Activated T-helper 2 cell treated with anti-CD3 and anti-CD28 coated beads, Interferon-gamma antibody, Interleukin-2, Interleukin-4, amounts not matched to agents 10 μg/mL and 5 μg/mL and 100 μg/mL, durations not matched to agents 14 hours and 24 hours and 36 hours (primary cell): ENCODE data around the gene RBM38. TPM values are rescaled to one million over a fixed set of nuclear protein-coding genes. Genes with fewer than 3 reads are reported as not detected.
"Not testable (repeated sequence)": the region's sequence is repeated elsewhere in the genome, so short reads cannot be mapped to it uniquely, and the experiment has no call there.

Experiments
- DNase-seq: peaks from one replicate; pipeline ENCODE4 v3.0.0; 2021; ENCODE audit warnings: low spot score
- H3K27ac Mint-ChIP-seq: one replicate; pipeline ENCODE4 v1.8.0; 2021; ENCODE audit warnings: mixed read lengths
- H3K27me3 Mint-ChIP-seq: one replicate; pipeline ENCODE4 v1.8.0; 2021; ENCODE audit warnings: low read depth, mixed read lengths
- H3K36me3 Mint-ChIP-seq: one replicate; pipeline ENCODE4 v1.8.0; 2021; ENCODE audit warnings: low read depth, mixed read lengths
- H3K4me1 Mint-ChIP-seq: one replicate; pipeline ENCODE4 v1.8.0; 2021; ENCODE audit warnings: low read depth, mixed read lengths
- H3K4me3 Mint-ChIP-seq: one replicate; pipeline ENCODE4 v1.8.0; 2021; ENCODE audit warnings: low read depth, mild to moderate bottlenecking, moderate library complexity, mixed read lengths
- H3K9me3 Mint-ChIP-seq: one replicate; pipeline ENCODE4 v1.8.0; 2021; ENCODE audit warnings: mixed read lengths
- intact Hi-C: fragments of 100-400 bp; cut with micrococcal nuclease; formaldehyde crosslinking; loops from one replicate; pipeline ENCODE4 v1.15.1; 2023
- total RNA-seq: library from RNA; stranded (reverse); gene quantifications from 2 replicates; pipeline ENCODE4 v1.2.3, GENCODE V29; 2022

The RBM38 gene
- total RNA-seq, result 88.9 and 89.5 TPM in 2 replicates

GRCh38 chr20:57390604-57391438, at the start of gene RBM38:
Gene RBM38, plus strand, starts transcription at chr20:57391396. Its CDS starts 186 bp downstream, at chr20:57391582.
- DNase-seq, result peak; percentile 74
- Mint-ChIP-seq H3K27me3 (no peaks in the 10 kb centered on the region), H3K9me3 (no peaks in the 10 kb centered on the region), H3K36me3 (peaks cover 36% of the 10 kb centered on the region), H3K27ac (peak within 1 kb of the TSS; percentile 98), H3K4me1 (peaks cover 28% of the 10 kb centered on the region), H3K4me3 (peak within 1 kb of the TSS; percentile 91)
- intact Hi-C loops, result loop anchor here (1.0 to 10.0 kb wide), 6 partner anchors 8 to 1774 kb away; partner anchors contain the start of genes STX16 and ZNF831

GRCh38 chr20:57341663-57342062, 49.5 kb upstream of the RBM38 start:
- intact Hi-C loops, result loop anchor here (10.0 kb wide), 1 partner anchor 787 kb away; no protein-coding TSS in a partner anchor
- no peak for DNase-seq
- no peaks in the 10 kb centered on the region for H3K4me1 Mint-ChIP-seq
- H3K9me3 Mint-ChIP-seq, result no peaks in the 10 kb centered on the region
- no peak overlapping the region for H3K27ac Mint-ChIP-seq
- no peak overlapping the region for H3K4me3 Mint-ChIP-seq
- no peaks in the 10 kb centered on the region for H3K36me3 Mint-ChIP-seq
- H3K27me3 Mint-ChIP-seq, result peaks cover 23% of the 10 kb centered on the region

- Mint-ChIP-seq H3K4me3 (no peak overlapping the region), H3K27ac (no peak overlapping the region), H3K36me3 (no peaks in the 10 kb centered on the region), H3K4me1 (peaks cover 2% of the 10 kb centered on the region), H3K27me3 (peaks cover 26% of the 10 kb centered on the region), H3K9me3 (no peaks in the 10 kb centered on the region)
- DNase-seq, result no peak
- intact Hi-C loops, result loop anchor here (10.0 kb wide), 1 partner anchor 788 kb away; no protein-coding TSS in a partner anchor
Measured at GRCh38 chr20:57342829-57343228, 48.4 kb upstream of the RBM38 start.

DNA sequence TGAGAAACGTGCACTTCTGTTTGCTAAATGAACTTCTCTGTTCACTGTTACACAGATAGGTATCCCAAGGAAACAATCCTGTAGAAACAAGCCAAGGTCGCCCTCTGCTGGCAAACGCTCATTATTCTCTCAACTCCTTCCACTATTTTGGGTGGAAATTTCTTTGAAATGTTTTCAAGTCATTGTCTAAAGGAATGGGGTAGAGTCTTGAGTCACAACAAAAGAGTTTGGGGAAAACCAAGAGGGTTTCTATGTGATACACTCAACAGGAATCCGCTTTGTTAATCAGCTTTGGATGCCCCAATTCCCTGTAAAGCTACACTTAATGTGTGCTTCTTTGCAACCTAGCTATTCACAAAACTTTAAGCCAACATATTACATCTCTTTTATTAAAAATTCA, 44.7 kb upstream of the RBM38 start:
- H3K4me3 Mint-ChIP-seq, result no peak overlapping the region
- peak; percentile 50 for DNase-seq

DNA sequence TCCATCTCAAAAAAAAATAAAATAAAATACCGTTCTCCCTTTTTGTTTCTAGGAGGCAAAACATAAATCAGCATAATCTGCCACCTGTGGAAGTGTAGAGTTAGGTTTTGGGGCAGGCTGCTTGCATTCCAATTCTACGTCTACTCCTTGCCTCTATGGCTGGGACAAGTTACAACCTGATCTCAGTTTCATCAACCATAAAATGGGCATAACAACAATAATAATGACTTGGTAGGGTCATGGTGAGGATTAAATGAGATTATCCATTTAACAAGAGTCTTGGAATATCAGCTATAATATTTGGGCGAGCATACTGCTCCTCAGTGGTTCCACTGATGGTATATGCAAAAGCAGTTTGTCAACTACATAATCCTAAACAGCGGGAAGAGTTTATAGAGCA, 43.8 kb upstream of the RBM38 start:
- Mint-ChIP-seq H3K36me3 (peaks cover 7% of the 10 kb centered on the region), H3K4me1 (peaks cover 16% of the 10 kb centered on the region), H3K9me3 (no peaks in the 10 kb centered on the region), H3K4me3 (no peak overlapping the region), H3K27ac (no peak overlapping the region), H3K27me3 (peaks cover 18% of the 10 kb centered on the region)
- intact Hi-C loops, result loop anchor here (10.0 kb wide), 1 partner anchor 793 kb away; no protein-coding TSS in a partner anchor
- no peak for DNase-seq

More for the DNA sequence above, 44.7 kb upstream of the RBM38 start:
- no peaks in the 10 kb centered on the region for H3K9me3 Mint-ChIP-seq
- H3K4me1 Mint-ChIP-seq, result peaks cover 9% of the 10 kb centered on the region
- H3K36me3 Mint-ChIP-seq, result no peaks in the 10 kb centered on the region
- intact Hi-C loops, result loop anchor here (1.0 to 10.0 kb wide), 2 partner anchors 254 to 792 kb away; no protein-coding TSS in a partner anchor
- peaks cover 23% of the 10 kb centered on the region for H3K27me3 Mint-ChIP-seq
- no peak overlapping the region for H3K27ac Mint-ChIP-seq

GRCh38 chr20:57348200-57348921, 42.8 kb upstream of the RBM38 start:
- H3K27ac Mint-ChIP-seq, DNase-seq, H3K4me3 Mint-ChIP-seq, H3K9me3 Mint-ChIP-seq: not testable (repeated sequence)
- intact Hi-C loops, result loop anchor here (10.0 kb wide), 1 partner anchor 794 kb away; no protein-coding TSS in a partner anchor
- Mint-ChIP-seq H3K27me3 (peaks cover 10% of the 10 kb centered on the region), H3K4me1 (peaks cover 21% of the 10 kb centered on the region), H3K36me3 (peaks cover 13% of the 10 kb centered on the region)

- Mint-ChIP-seq H3K36me3 (peaks cover 20% of the 10 kb centered on the region), H3K27ac (peak overlapping the region; percentile 82), H3K4me1 (peaks cover 24% of the 10 kb centered on the region), H3K27me3 (peaks cover 10% of the 10 kb centered on the region), H3K4me3 (peak overlapping the region; percentile 54)
- not testable (repeated sequence) for DNase-seq, H3K9me3 Mint-ChIP-seq
- intact Hi-C loops, result loop anchor here (10.0 kb wide), 1 partner anchor 794 kb away; no protein-coding TSS in a partner anchor
Measured at GRCh38 chr20:57348922-57349574, 42.1 kb upstream of the RBM38 start.

DNA sequence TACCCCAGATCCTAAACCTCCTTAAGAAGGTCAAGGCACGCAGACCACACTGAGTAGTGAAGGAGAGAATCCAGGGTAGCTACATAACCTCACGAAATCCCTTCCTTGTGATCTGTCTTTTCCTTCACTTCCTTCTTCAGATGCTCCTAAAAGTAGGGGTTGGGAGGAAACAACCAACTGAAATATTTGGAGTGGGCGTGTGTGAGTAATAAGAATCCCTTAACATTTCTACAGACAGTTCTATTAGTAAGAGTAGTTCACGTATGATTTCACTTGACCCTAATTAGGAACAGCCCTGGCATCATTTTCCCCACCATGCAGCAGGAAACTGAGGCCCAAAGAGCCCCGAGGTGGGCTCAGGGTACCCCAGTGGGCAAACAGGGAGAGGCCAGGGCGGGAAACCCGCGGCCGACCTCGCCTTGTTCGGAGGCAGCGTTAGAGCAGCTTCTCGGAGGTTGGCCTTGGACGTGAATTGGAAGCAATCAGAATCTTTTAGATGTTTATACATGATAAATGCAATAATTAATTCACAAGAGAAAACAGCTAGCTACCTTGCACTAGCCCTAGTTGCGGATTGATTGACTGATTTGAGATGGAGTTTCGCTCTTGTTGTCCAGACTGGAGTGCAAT, 41.0 kb upstream of the RBM38 start:
- H3K27ac Mint-ChIP-seq, result peak overlapping the region; percentile 60
- DNase-seq, result no peak
- intact Hi-C loops, result loop anchor here (2.0 kb wide), 1 partner anchor 29 kb away; no protein-coding TSS in a partner anchor
- H3K27me3 Mint-ChIP-seq, result peaks cover 10% of the 10 kb centered on the region
- peaks cover 30% of the 10 kb centered on the region for H3K36me3 Mint-ChIP-seq
- peak overlapping the region; percentile 37 for H3K4me3 Mint-ChIP-seq
- peaks cover 24% of the 10 kb centered on the region for H3K4me1 Mint-ChIP-seq
- H3K9me3 Mint-ChIP-seq, result no peaks in the 10 kb centered on the region

GRCh38 chr20:57350726-57351041, 40.5 kb upstream of the RBM38 start:
- H3K4me1 Mint-ChIP-seq, result peaks cover 24% of the 10 kb centered on the region
- peaks cover 33% of the 10 kb centered on the region for H3K36me3 Mint-ChIP-seq
- H3K27ac Mint-ChIP-seq, result peak overlapping the region; percentile 93
- H3K9me3 Mint-ChIP-seq, DNase-seq: not testable (repeated sequence)
- intact Hi-C loops, result loop anchor here (1.0 to 2.0 kb wide), 2 partner anchors 28 to 39 kb away; no protein-coding TSS in a partner anchor
- peaks cover 10% of the 10 kb centered on the region for H3K27me3 Mint-ChIP-seq
- peak overlapping the region; percentile 93 for H3K4me3 Mint-ChIP-seq

DNA sequence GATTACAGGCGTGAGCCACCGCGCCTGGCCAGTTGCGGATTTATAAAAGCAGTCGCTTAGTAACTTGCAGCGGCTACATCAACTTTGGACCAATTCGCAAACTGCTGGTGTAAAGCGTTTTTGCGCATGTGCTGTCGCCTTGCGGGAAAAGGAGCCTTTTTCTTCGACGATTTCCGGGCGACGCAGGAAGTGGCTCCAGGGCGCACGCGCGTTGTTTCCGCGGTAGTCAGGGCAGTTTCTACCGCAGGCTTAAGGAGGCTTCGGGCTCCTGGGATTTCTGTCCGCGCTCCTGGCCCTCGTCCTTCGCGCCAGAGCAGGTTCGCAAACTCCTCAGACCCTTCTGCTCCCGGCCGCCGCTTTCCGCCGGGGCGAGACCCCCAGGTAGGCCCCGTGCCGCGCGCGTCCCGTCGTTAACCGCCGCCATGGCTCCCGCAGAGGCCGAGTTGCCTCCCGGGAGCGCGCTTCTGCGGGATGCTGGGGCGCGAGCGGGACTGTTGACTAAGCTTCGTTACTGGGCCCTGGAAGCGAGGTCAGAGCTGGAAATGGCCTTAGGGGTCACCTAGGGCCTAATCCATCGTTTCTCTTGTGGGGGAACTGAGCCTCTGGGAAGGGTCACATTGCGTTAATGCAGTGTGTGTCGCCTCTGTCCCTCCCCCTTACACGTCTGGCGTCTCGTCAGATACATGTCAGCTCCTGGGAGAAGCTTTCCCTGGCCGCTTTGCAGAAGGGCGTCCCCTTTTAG, 40.0 kb upstream of the RBM38 start, which contains the start of gene RAE1:
Gene RAE1 (plus strand): TSS at position 214 of the 742 bp plus-strand sequence. CDS start 2,784 bp downstream, outside the sequence.
- peaks cover 39% of the 10 kb centered on the region for H3K36me3 Mint-ChIP-seq
- peak within 1 kb of the TSS; percentile 93 for H3K27ac Mint-ChIP-seq
- peaks cover 8% of the 10 kb centered on the region for H3K27me3 Mint-ChIP-seq
- H3K9me3 Mint-ChIP-seq, result no peaks in the 10 kb centered on the region
- DNase-seq, result peak; percentile 89
- peak within 1 kb of the TSS; percentile 93 for H3K4me3 Mint-ChIP-seq
- peaks cover 24% of the 10 kb centered on the region for H3K4me1 Mint-ChIP-seq
- intact Hi-C loops, result loop anchor here (1.0 to 2.0 kb wide), 2 partner anchors 28 to 38 kb away; no protein-coding TSS in a partner anchor

DNA sequence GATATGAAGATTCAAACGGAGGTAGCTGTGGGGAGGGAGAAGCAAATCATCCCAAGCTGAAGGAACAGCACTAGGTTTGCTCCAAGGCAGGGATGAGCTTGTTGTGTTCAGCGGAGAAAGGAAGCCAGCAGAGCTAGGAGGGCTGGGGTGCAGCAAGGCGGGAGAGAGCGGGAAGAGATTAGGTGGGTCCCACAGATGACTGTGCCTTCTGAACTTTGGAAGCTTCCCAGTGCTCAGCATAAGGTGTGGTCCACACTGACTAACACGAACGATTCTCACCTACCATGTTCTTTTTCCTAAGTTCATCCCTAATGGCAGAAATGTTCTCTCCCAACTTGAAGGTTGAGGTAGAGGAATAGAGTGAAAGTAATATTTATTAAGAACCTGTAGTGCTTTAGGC, 38.9 kb upstream of the RBM38 start:
- H3K27me3 Mint-ChIP-seq, result peaks cover 6% of the 10 kb centered on the region
- peak overlapping the region; percentile 24 for H3K27ac Mint-ChIP-seq

More for the DNA sequence above, 38.9 kb upstream of the RBM38 start:
- peak overlapping the region; percentile 93 for H3K4me3 Mint-ChIP-seq
- H3K9me3 Mint-ChIP-seq, result no peaks in the 10 kb centered on the region
- no peak for DNase-seq
- H3K4me1 Mint-ChIP-seq, result peaks cover 24% of the 10 kb centered on the region
- peaks cover 44% of the 10 kb centered on the region for H3K36me3 Mint-ChIP-seq
- intact Hi-C loops, result no loop called here
